ENCODE data around the gene JAKMIP1. TPM values are rescaled to one million over a fixed set of nuclear protein-coding genes. Genes with fewer than 3 reads are reported as not detected.

The JAKMIP1 gene
- total RNA-seq, 1 donor from 2014 or later = not detected

DNA sequence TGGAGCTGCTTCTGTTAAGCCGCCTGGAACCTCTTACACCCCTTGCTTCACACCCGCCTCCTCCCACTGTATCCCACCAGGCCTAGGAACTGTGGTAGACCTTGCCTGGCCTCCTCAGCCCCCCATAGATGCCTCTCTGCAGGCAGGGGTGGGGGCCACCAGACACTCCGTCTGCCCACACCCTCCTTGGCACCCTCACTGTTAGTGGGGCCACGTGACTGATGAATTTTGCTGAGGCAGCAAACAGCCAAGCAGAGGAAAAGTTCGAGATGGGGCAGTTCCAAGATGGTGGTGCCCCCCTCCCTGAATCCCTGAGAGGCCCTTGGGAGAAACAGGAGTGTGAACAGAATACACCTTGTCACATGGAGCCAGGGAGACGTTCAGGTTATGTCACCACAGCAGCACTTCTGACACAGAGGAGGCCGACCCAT, 141.0 kb downstream of the JAKMIP1 start:
- H3K4me3 Mint-ChIP-seq (ENCODE audit: unreplicated experiment) = no peak overlapping the region
- no peak overlapping the region for H3K27ac Mint-ChIP-seq (ENCODE audit: unreplicated experiment)
- H3K36me3 Mint-ChIP-seq (ENCODE audit: low read depth, unreplicated experiment) = peaks cover 19% of the 10 kb centered on the region
- peaks cover 5% of the 10 kb centered on the region for H3K27me3 Mint-ChIP-seq (ENCODE audit: unreplicated experiment)
- peaks cover 16% of the 10 kb centered on the region for H3K9me3 Mint-ChIP-seq (ENCODE audit: unreplicated experiment)
- no peak for DNase-seq (ENCODE audit: low spot score)
- H3K4me1 Mint-ChIP-seq (ENCODE audit: unreplicated experiment) = no peaks in the 10 kb centered on the region
- no peak for TF ChIP-seq CTCF (IDR thresholded peaks at IDR 0.05; ENCODE audit: unreplicated experiment)

GRCh38 chr4:6058531-6059374, 141.6 kb downstream of the JAKMIP1 start:
- Mint-ChIP-seq H3K27me3 (ENCODE audit: unreplicated experiment) (peaks cover 7% of the 10 kb centered on the region), H3K4me3 (ENCODE audit: unreplicated experiment) (no peak overlapping the region), H3K9me3 (ENCODE audit: unreplicated experiment) (peaks cover 16% of the 10 kb centered on the region), H3K27ac (ENCODE audit: unreplicated experiment) (no peak overlapping the region), H3K36me3 (ENCODE audit: low read depth, unreplicated experiment) (peaks cover 19% of the 10 kb centered on the region), H3K4me1 (ENCODE audit: unreplicated experiment) (no peaks in the 10 kb centered on the region)
- no peak for DNase-seq (ENCODE audit: low spot score)
- no peak for TF ChIP-seq CTCF (IDR thresholded peaks at IDR 0.05; ENCODE audit: unreplicated experiment)

GRCh38 chr4:6056976-6057766, 143.2 kb downstream of the JAKMIP1 start:
- H3K27ac Mint-ChIP-seq (ENCODE audit: unreplicated experiment) = no peak overlapping the region
- peaks cover 19% of the 10 kb centered on the region for H3K36me3 Mint-ChIP-seq (ENCODE audit: low read depth, unreplicated experiment)
- H3K27me3 Mint-ChIP-seq (ENCODE audit: unreplicated experiment) = peaks cover 4% of the 10 kb centered on the region
- no peak for TF ChIP-seq CTCF (IDR thresholded peaks at IDR 0.05; ENCODE audit: unreplicated experiment)
- peaks cover 16% of the 10 kb centered on the region for H3K9me3 Mint-ChIP-seq (ENCODE audit: unreplicated experiment)
- no peaks in the 10 kb centered on the region for H3K4me1 Mint-ChIP-seq (ENCODE audit: unreplicated experiment)
- peak overlapping the region; percentile 62 for H3K4me3 Mint-ChIP-seq (ENCODE audit: unreplicated experiment)
- DNase-seq (ENCODE audit: low spot score) = no peak

DNA sequence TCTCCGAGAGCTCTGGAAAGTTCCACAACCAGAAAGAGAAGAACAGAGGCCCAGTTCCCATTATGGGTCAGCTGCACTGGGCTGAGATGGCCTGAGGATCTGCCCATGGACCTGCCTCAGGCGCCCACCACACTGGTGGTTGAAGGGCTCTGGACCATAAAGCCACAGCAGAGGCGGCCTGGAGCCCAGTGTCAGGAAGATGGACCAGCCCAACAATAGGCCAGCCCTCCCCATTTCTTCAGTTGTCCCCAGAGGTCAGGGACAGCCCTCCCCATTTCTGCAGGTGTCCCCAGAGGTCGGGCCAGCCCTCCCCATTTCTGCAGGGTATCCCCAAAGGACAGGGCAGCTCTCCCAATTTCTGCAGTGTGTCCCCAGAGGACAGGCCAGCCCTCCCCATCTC, 144.9 kb downstream of the JAKMIP1 start:
- no peak for DNase-seq (ENCODE audit: low spot score)
- no peaks in the 10 kb centered on the region for H3K4me1 Mint-ChIP-seq (ENCODE audit: unreplicated experiment)
- no peak for TF ChIP-seq CTCF (IDR thresholded peaks at IDR 0.05; ENCODE audit: unreplicated experiment)
- H3K36me3 Mint-ChIP-seq (ENCODE audit: low read depth, unreplicated experiment) = peaks cover 18% of the 10 kb centered on the region
- H3K9me3 Mint-ChIP-seq (ENCODE audit: unreplicated experiment) = peaks cover 16% of the 10 kb centered on the region
- H3K27ac Mint-ChIP-seq (ENCODE audit: unreplicated experiment) = no peak overlapping the region
- H3K4me3 Mint-ChIP-seq (ENCODE audit: unreplicated experiment) = no peak overlapping the region
- peaks cover 6% of the 10 kb centered on the region for H3K27me3 Mint-ChIP-seq (ENCODE audit: unreplicated experiment)
